WTC11 (cell line): ENCODE results near the gene MAP4K1. TPM values are rescaled to one million over a fixed set of nuclear protein-coding genes. Genes with fewer than 3 reads are reported as not detected.

ENCODE experiments used
- ATAC-seq: fragments of 200-7000 bp; cut with Tn5 transposase; 2 replicates; pipeline ENCODE4 v1.10.0; 2021; ENCODE audit warnings: mild to moderate bottlenecking, moderate library complexity
- CTCF ChIA-PET: fragments of 300-600 bp; sonication (Branson Sonifier 250); formaldehyde crosslinking; loops from one replicate; lab custom pipeline; 2021; ENCODE audit warnings: antibody characterized with exemption; lab: Charles Lee
- POLR2A ChIA-PET: fragments of 350-600 bp; sonication (Branson Sonifier 250); formaldehyde crosslinking; loops from one replicate; lab custom pipeline; 2021; ENCODE audit warnings: antibody characterized with exemption; lab: Charles Lee
- DNase-seq: peaks from one replicate; pipeline ENCODE4 v3.0.0; 2021; ENCODE audit warnings: low spot score
- H3K27ac Mint-ChIP-seq: 2 replicates; pipeline ENCODE4 v1.8.0; 2021; ENCODE audit warnings: mixed read lengths
- H3K27me3 Mint-ChIP-seq: 2 replicates; pipeline ENCODE4 v1.8.0; 2021; ENCODE audit warnings: low read depth, mild to moderate bottlenecking, moderate library complexity, mixed read lengths
- H3K36me3 Mint-ChIP-seq: 2 replicates; pipeline ENCODE4 v1.8.0; 2021; ENCODE audit warnings: mixed read lengths
- H3K4me1 Mint-ChIP-seq: 2 replicates; pipeline ENCODE4 v1.8.0; 2022; ENCODE audit warnings: mixed read lengths
- H3K4me3 Mint-ChIP-seq: 2 replicates; pipeline ENCODE4 v1.8.0; 2021; ENCODE audit warnings: mild to moderate bottlenecking, moderate library complexity, mixed read lengths
- H3K9me3 Mint-ChIP-seq: 2 replicates; pipeline ENCODE4 v1.8.0; 2021; ENCODE audit warnings: mixed read lengths
- ARID4B ChIP-seq: sonication (generic); formaldehyde crosslinking; IDR thresholded peaks from 2 replicates; pipeline ENCODE4 v1.8.0; 2023; ENCODE audit warnings: missing genetic modification reagents, mild to moderate bottlenecking, borderline replicate concordance
- ETV6 ChIP-seq: sonication (generic); formaldehyde crosslinking; IDR thresholded peaks from 2 replicates; pipeline ENCODE4 v1.8.1; 2022; ENCODE audit warnings: mild to moderate bottlenecking, missing genetic modification reagents
- JAZF1 ChIP-seq: fragments of 250-450 bp; sonication (Bioruptor Pico); IDR thresholded peaks from 2 replicates; pipeline ENCODE4 v1.9.0; 2021; ENCODE audit warnings: moderate library complexity, mild to moderate bottlenecking, inconsistent platforms
- MXD4 ChIP-seq: fragments of 250-450 bp; sonication (Bioruptor Pico); IDR thresholded peaks from 2 replicates; pipeline ENCODE4 v1.8.0; 2021; ENCODE audit warnings: mild to moderate bottlenecking, moderate library complexity, borderline replicate concordance
- MYBL2 ChIP-seq: sonication (generic); formaldehyde crosslinking; IDR thresholded peaks from 2 replicates; pipeline ENCODE4 v1.8.1; 2023; ENCODE audit warnings: mild to moderate bottlenecking, moderate library complexity, missing genetic modification reagents
- NR3C1 ChIP-seq: sonication (generic); formaldehyde crosslinking; conservative IDR thresholded peaks from 2 replicates; pipeline ENCODE4 v1.8.1; 2023; ENCODE audit warnings: low read depth, mild to moderate bottlenecking, missing genetic modification reagents
- PRRX2 ChIP-seq: fragments of 250-450 bp; sonication (Bioruptor Pico); IDR thresholded peaks from 2 replicates; pipeline ENCODE4 v1.8.0; 2021; ENCODE audit warnings: mild to moderate bottlenecking
- SMAD3 ChIP-seq: sonication (generic); formaldehyde crosslinking; IDR thresholded peaks from 2 replicates; pipeline ENCODE4 v1.8.0; 2022; ENCODE audit warnings: missing genetic modification reagents, mild to moderate bottlenecking, borderline replicate concordance
- SOX15 ChIP-seq: fragments of 250-450 bp; sonication (Bioruptor Pico); IDR thresholded peaks from 2 replicates; pipeline ENCODE4 v1.9.0; 2021; ENCODE audit warnings: mild to moderate bottlenecking
- TEAD4 ChIP-seq: sonication (generic); formaldehyde crosslinking; IDR thresholded peaks from 2 replicates; pipeline ENCODE4 v1.8.0; 2022; ENCODE audit warnings: mild to moderate bottlenecking, missing genetic modification reagents
- ZNF671 ChIP-seq: fragments of 250-450 bp; sonication (Bioruptor Pico); IDR thresholded peaks from 2 replicates; pipeline ENCODE4 v1.8.0; 2021; ENCODE audit warnings: mild to moderate bottlenecking
- total RNA-seq: library from RNA; stranded (reverse); gene quantifications from 3 replicates; pipeline ENCODE4 v1.2.3, GENCODE V29; 2021
- TF ChIP-seq, protein P1 (sequence below): fragments of 200-600 bp; IDR thresholded peaks from 2 replicates; pipeline ENCODE4 v1.8.0; 2022; ENCODE audit warnings: antibody characterized with exemption
- TF ChIP-seq, protein P2 (sequence below): fragments of 250-450 bp; sonication (Bioruptor Pico); IDR thresholded peaks from 2 replicates; pipeline ENCODE4 v1.8.0; 2021; ENCODE audit warnings: mild to moderate bottlenecking
- TF ChIP-seq, protein P3 (sequence below): sonication (generic); formaldehyde crosslinking; IDR thresholded peaks from 2 replicates; pipeline ENCODE4 v1.8.1; 2023; ENCODE audit warnings: mild to moderate bottlenecking, missing genetic modification reagents, moderate library complexity
- TF ChIP-seq, protein P4 (sequence below): fragments of 250-450 bp; sonication (Bioruptor Pico); IDR thresholded peaks from 2 replicates; pipeline ENCODE4 v1.9.0; 2021; ENCODE audit warnings: mild to moderate bottlenecking, borderline replicate concordance
- TF ChIP-seq, protein P5 (sequence below): sonication (generic); formaldehyde crosslinking; conservative IDR thresholded peaks from 2 replicates; pipeline ENCODE4 v1.8.1; 2023; ENCODE audit warnings: mild to moderate bottlenecking, low read depth, missing genetic modification reagents, moderate library complexity

MAP4K1 gene
- total RNA-seq, 1 experiment from 2014 or later: 14.0 TPM

DNA sequence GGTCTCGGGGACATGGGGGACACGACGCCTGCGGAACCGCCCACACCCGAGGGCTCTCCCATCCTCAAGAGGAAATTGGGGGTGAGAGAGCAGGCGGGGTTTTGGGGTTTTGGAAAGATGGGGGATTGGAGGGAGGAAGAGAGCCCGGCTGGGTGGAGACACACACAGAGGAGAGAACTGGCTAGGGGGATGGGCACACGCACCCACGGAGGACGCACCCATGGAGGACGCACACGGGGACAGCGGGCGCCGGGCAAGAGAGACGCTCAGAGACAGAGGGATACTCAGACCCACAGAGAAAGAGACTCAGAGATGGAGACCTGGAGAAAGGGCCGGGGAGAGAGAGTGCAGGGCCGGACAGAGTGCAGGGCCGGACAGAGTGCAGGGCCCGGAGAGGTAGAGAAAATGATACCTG, 52.1 kb downstream of the MAP4K1 start:
- Mint-ChIP-seq H3K4me1 (no peaks in the 10 kb centered on the region), H3K9me3 (no peaks in the 10 kb centered on the region), H3K4me3 (no peak overlapping the region), H3K27ac (no peak overlapping the region; the same call in 1 of the 2 replicates), H3K36me3 (peaks cover 16% of the 10 kb centered on the region), H3K27me3 (no peaks in the 10 kb centered on the region; the same call in 1 of the 2 replicates)
- ChIA-PET POLR2A (no interaction called here), CTCF (no interaction called here)
- DNase-seq: no peak
- TF ChIP-seq, protein P1, sequence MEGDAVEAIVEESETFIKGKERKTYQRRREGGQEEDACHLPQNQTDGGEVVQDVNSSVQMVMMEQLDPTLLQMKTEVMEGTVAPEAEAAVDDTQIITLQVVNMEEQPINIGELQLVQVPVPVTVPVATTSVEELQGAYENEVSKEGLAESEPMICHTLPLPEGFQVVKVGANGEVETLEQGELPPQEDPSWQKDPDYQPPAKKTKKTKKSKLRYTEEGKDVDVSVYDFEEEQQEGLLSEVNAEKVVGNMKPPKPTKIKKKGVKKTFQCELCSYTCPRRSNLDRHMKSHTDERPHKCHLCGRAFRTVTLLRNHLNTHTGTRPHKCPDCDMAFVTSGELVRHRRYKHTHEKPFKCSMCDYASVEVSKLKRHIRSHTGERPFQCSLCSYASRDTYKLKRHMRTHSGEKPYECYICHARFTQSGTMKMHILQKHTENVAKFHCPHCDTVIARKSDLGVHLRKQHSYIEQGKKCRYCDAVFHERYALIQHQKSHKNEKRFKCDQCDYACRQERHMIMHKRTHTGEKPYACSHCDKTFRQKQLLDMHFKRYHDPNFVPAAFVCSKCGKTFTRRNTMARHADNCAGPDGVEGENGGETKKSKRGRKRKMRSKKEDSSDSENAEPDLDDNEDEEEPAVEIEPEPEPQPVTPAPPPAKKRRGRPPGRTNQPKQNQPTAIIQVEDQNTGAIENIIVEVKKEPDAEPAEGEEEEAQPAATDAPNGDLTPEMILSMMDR: no peak
- no peak for TF ChIP-seq SOX15 (CRISPR knock-in tag)
- no peak for TF ChIP-seq JAZF1 (CRISPR knock-in tag)
- no peak for TF ChIP-seq TEAD4 (CRISPR knock-in tag)
- no peak for TF ChIP-seq ARID4B
- TF ChIP-seq, protein P2, sequence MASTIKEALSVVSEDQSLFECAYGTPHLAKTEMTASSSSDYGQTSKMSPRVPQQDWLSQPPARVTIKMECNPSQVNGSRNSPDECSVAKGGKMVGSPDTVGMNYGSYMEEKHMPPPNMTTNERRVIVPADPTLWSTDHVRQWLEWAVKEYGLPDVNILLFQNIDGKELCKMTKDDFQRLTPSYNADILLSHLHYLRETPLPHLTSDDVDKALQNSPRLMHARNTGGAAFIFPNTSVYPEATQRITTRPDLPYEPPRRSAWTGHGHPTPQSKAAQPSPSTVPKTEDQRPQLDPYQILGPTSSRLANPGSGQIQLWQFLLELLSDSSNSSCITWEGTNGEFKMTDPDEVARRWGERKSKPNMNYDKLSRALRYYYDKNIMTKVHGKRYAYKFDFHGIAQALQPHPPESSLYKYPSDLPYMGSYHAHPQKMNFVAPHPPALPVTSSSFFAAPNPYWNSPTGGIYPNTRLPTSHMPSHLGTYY: no peak
- TF ChIP-seq PRRX2 (CRISPR knock-in tag): no peak
- TF ChIP-seq, protein P3, sequence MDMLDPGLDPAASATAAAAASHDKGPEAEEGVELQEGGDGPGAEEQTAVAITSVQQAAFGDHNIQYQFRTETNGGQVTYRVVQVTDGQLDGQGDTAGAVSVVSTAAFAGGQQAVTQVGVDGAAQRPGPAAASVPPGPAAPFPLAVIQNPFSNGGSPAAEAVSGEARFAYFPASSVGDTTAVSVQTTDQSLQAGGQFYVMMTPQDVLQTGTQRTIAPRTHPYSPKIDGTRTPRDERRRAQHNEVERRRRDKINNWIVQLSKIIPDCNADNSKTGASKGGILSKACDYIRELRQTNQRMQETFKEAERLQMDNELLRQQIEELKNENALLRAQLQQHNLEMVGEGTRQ (CRISPR knock-in tag): no peak
- TF ChIP-seq ZNF671 (CRISPR knock-in tag): no peak
- TF ChIP-seq, protein P4, sequence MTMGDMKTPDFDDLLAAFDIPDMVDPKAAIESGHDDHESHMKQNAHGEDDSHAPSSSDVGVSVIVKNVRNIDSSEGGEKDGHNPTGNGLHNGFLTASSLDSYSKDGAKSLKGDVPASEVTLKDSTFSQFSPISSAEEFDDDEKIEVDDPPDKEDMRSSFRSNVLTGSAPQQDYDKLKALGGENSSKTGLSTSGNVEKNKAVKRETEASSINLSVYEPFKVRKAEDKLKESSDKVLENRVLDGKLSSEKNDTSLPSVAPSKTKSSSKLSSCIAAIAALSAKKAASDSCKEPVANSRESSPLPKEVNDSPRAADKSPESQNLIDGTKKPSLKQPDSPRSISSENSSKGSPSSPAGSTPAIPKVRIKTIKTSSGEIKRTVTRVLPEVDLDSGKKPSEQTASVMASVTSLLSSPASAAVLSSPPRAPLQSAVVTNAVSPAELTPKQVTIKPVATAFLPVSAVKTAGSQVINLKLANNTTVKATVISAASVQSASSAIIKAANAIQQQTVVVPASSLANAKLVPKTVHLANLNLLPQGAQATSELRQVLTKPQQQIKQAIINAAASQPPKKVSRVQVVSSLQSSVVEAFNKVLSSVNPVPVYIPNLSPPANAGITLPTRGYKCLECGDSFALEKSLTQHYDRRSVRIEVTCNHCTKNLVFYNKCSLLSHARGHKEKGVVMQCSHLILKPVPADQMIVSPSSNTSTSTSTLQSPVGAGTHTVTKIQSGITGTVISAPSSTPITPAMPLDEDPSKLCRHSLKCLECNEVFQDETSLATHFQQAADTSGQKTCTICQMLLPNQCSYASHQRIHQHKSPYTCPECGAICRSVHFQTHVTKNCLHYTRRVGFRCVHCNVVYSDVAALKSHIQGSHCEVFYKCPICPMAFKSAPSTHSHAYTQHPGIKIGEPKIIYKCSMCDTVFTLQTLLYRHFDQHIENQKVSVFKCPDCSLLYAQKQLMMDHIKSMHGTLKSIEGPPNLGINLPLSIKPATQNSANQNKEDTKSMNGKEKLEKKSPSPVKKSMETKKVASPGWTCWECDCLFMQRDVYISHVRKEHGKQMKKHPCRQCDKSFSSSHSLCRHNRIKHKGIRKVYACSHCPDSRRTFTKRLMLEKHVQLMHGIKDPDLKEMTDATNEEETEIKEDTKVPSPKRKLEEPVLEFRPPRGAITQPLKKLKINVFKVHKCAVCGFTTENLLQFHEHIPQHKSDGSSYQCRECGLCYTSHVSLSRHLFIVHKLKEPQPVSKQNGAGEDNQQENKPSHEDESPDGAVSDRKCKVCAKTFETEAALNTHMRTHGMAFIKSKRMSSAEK: no peak
- TF ChIP-seq ETV6: no peak
- no peak for TF ChIP-seq MXD4 (CRISPR knock-in tag)
- no peak for TF ChIP-seq MYBL2 (CRISPR knock-in tag)
- TF ChIP-seq NR3C1 (CRISPR knock-in tag): no peak
- TF ChIP-seq, protein P5, sequence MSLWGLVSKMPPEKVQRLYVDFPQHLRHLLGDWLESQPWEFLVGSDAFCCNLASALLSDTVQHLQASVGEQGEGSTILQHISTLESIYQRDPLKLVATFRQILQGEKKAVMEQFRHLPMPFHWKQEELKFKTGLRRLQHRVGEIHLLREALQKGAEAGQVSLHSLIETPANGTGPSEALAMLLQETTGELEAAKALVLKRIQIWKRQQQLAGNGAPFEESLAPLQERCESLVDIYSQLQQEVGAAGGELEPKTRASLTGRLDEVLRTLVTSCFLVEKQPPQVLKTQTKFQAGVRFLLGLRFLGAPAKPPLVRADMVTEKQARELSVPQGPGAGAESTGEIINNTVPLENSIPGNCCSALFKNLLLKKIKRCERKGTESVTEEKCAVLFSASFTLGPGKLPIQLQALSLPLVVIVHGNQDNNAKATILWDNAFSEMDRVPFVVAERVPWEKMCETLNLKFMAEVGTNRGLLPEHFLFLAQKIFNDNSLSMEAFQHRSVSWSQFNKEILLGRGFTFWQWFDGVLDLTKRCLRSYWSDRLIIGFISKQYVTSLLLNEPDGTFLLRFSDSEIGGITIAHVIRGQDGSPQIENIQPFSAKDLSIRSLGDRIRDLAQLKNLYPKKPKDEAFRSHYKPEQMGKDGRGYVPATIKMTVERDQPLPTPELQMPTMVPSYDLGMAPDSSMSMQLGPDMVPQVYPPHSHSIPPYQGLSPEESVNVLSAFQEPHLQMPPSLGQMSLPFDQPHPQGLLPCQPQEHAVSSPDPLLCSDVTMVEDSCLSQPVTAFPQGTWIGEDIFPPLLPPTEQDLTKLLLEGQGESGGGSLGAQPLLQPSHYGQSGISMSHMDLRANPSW: no peak
- TF ChIP-seq SMAD3: no peak
- no peak for ATAC-seq
